ENCODE data around the gene LRRC70.

Gene LRRC70

GRCh38 chr5:62575489-62575888 lies 3.1 kb upstream of the LRRC70 start:
- no peak for DNase-seq

- DNase-seq: no peak
These were observed 1.9 kb upstream of the LRRC70 start for GRCh38 chr5:62576570-62577170.

GRCh38 chr5:62577488-62577887 lies 1.1 kb upstream of the LRRC70 start:
- DNase-seq: no peak

GRCh38 chr5:62579761-62580160 lies 1.1 kb downstream of the LRRC70 start:
- no peak for DNase-seq

GRCh38 chr5:62581836-62582597 lies 3.4 kb downstream of the LRRC70 start:
- DNase-seq: no peak

- no peak for DNase-seq
These were observed 5.8 kb downstream of the LRRC70 start for GRCh38 chr5:62584391-62584790.

GRCh38 chr5:62585306-62585705 lies 6.7 kb downstream of the LRRC70 start:
- DNase-seq: no peak

GRCh38 chr5:62585751-62586150 lies 7.1 kb downstream of the LRRC70 start:
- no peak for DNase-seq

GRCh38 chr5:62587737-62588136 lies 9.1 kb downstream of the LRRC70 start:
- no peak for DNase-seq

- no peak for DNase-seq
These were observed 10.0 kb downstream of the LRRC70 start for GRCh38 chr5:62588668-62589067.

GRCh38 chr5:62589504-62589903 lies 10.9 kb downstream of the LRRC70 start:
- no peak for DNase-seq

- no peak for DNase-seq
These were observed 11.8 kb downstream of the LRRC70 start for GRCh38 chr5:62590387-62590786.

GRCh38 chr5:62592558-62592957 lies 13.9 kb downstream of the LRRC70 start:
- DNase-seq: no peak

GRCh38 chr5:62593331-62593730 lies 14.7 kb downstream of the LRRC70 start:
- DNase-seq: no peak

GRCh38 chr5:62594364-62594984 lies 15.9 kb downstream of the LRRC70 start:
- DNase-seq: no peak

- no peak for DNase-seq
These were observed 17.5 kb downstream of the LRRC70 start for GRCh38 chr5:62596096-62596495.

- no peak for DNase-seq
These were observed 18.1 kb downstream of the LRRC70 start for GRCh38 chr5:62596691-62597090.

GRCh38 chr5:62597314-62597713 lies 18.7 kb downstream of the LRRC70 start:
- DNase-seq: no peak

- DNase-seq: no peak
These were observed 22.1 kb downstream of the LRRC70 start for GRCh38 chr5:62600560-62601252.

- DNase-seq: no peak
These were observed 25.3 kb downstream of the LRRC70 start for GRCh38 chr5:62603934-62604333.

GRCh38 chr5:62605638-62606037 lies 27.0 kb downstream of the LRRC70 start:
- no peak for DNase-seq

- DNase-seq: no peak
These were observed 28.3 kb downstream of the LRRC70 start for GRCh38 chr5:62606878-62607277.

- DNase-seq: no peak
These were observed 29.0 kb downstream of the LRRC70 start for GRCh38 chr5:62607615-62608014.

Data from NCI-H446 (cell line).